GM12874 (cell line): Measurements from ENCODE around the gene SF3B6.

ENCODE experiments used
- CTCF ChIP-seq: IDR thresholded peaks from 2 replicates; pipeline ENCODE4 v1.5.1; 2011; ENCODE audit warnings: low read depth, mild to moderate bottlenecking, control low read depth, low read length, moderate library complexity; ENCODE audit not compliant: insufficient read depth

Gene SF3B6

GRCh38 chr2:24054366-24055010 lies 21.6 kb downstream of the SF3B6 start:
- TF ChIP-seq CTCF: no peak

GRCh38 chr2:24052951-24053350 lies 23.2 kb downstream of the SF3B6 start:
- no peak for TF ChIP-seq CTCF

- TF ChIP-seq CTCF: no peak
These were observed 24.3 kb downstream of the SF3B6 start for GRCh38 chr2:24051833-24052232.

- TF ChIP-seq CTCF: no peak
These were observed 25.8 kb downstream of the SF3B6 start for GRCh38 chr2:24050041-24050979.

- TF ChIP-seq CTCF: no peak
These were observed 26.6 kb downstream of the SF3B6 start, which contains the start of gene FKBP1B for GRCh38 chr2:24049485-24050021. FKBP1B (plus strand) TSS chr2:24049741; CDS start chr2:24049850, 109 bp downstream.

GRCh38 chr2:24048769-24049484 lies 27.2 kb downstream of the SF3B6 start:
- TF ChIP-seq CTCF: no peak

- no peak for TF ChIP-seq CTCF
These were observed 28.5 kb downstream of the SF3B6 start for GRCh38 chr2:24047703-24048033.
